Endothelial cell of umbilical vein (primary cell): ENCODE measurements around the gene PRKAG2. TPM values are rescaled to one million over a fixed set of nuclear protein-coding genes. Genes with fewer than 3 reads are reported as not detected.

Source experiments
- BruUV-seq: library from RNA; stranded (reverse); fragments of 400-500 nt; replicated peaks from 2 replicates; lab custom pipeline; 2021; lab: Mats Ljungman, UMichigan
- CTCF ChIA-PET: fragments of 300-600, 350-600 bp; sonication (Branson Sonifier 250); formaldehyde crosslinking; loops from one replicate; lab custom pipeline; 2021; ENCODE audit warnings: antibody characterized with exemption, inconsistent platforms; lab: Charles Lee
- POLR2A ChIA-PET: fragments of 300-600, 350-600 bp; sonication (Branson Sonifier 250); formaldehyde crosslinking; loops from one replicate; lab custom pipeline; 2021; ENCODE audit warnings: antibody characterized with exemption, inconsistent platforms; lab: Charles Lee
- DNase-seq: peaks from one replicate; pipeline ENCODE4 v3.0.0-alpha.2; 2011; ENCODE audit warnings: low read depth, low spot score
- FAIRE-seq: peaks from 2 replicates; lab custom pipeline; 2011; peaks lifted over from hg19 to GRCh38; lab: Jason Lieb, UNC
- H2AFZ ChIP-seq: 2 replicates; pipeline ENCODE4 v1.6.0; 2012; ENCODE audit warnings: low read depth, low read length, control low read depth, inconsistent platforms
- H3K27ac ChIP-seq: 2 replicates; pipeline ENCODE4 v1.5.1; 2011; ENCODE audit warnings: low read depth, mild to moderate bottlenecking, control low read depth, low read length, moderate library complexity; ENCODE audit not compliant: insufficient read depth
- H3K27me3 ChIP-seq, 2 experiments: 2 replicates each; pipeline versions ENCODE4 v1.6.0 to v1.6.1; 2011; ENCODE audit warnings: low read length in 2 of 2, mixed read lengths in 1 of 2; ENCODE audit not compliant: control insufficient read depth in 2 of 2, insufficient read depth in 2 of 2
- H3K36me3 ChIP-seq, 2 experiments: 2 replicates in 1 of 2; 3 replicates in 1 of 2; pipeline ENCODE4 v1.5.1; 2011; ENCODE audit warnings: low read length in 2 of 2, mild to moderate bottlenecking in 1 of 2, moderate library complexity in 1 of 2; ENCODE audit not compliant: control insufficient read depth in 2 of 2, insufficient read depth in 2 of 2; ENCODE audit errors: extremely low read depth in 1 of 2
- H3K4me1 ChIP-seq: 3 replicates; pipeline ENCODE4 v1.5.1; 2011; ENCODE audit warnings: mild to moderate bottlenecking, low read length; ENCODE audit not compliant: control insufficient read depth, insufficient read depth; ENCODE audit errors: extremely low read depth
- H3K4me2 ChIP-seq: 2 replicates; pipeline ENCODE4 v1.6.1; 2011; ENCODE audit warnings: low read length, control low read depth, mixed read lengths; ENCODE audit not compliant: insufficient read depth
- H3K4me3 ChIP-seq, 3 experiments: fragments of 200-600 bp in 1 of 3; sonication (generic), shearing (Covaris generic) in 1 of 3; replicated peaks in 1 of 3; 2 replicates each; pipeline ENCODE4 v1.5.1; 2011 to 2016; ENCODE audit warnings: control low read depth in 3 of 3, low read length in 3 of 3, mild to moderate bottlenecking in 2 of 3, inconsistent platforms in 1 of 3, low read depth in 1 of 3, moderate library complexity in 1 of 3; ENCODE audit not compliant: insufficient read depth in 1 of 3
- H3K79me2 ChIP-seq: 2 replicates; pipeline ENCODE4 v1.6.0; 2012; ENCODE audit warnings: low read length, inconsistent platforms; ENCODE audit not compliant: control insufficient read depth, insufficient read depth
- H3K9ac ChIP-seq: replicated peaks from 2 replicates; pipeline ENCODE3; 2011; ENCODE audit warnings: low read length, control low read depth; ENCODE audit not compliant: insufficient read depth; ENCODE audit errors: extremely low read depth
- H3K9me1 ChIP-seq: replicated peaks from 3 replicates; pipeline ENCODE4 v1.6.0; 2011; ENCODE audit warnings: mild to moderate bottlenecking, low read length; ENCODE audit not compliant: control insufficient read depth, insufficient read depth; ENCODE audit errors: extremely low read depth
- H3K9me3 ChIP-seq: replicated peaks from 2 replicates; pipeline ENCODE4 v1.5.1; 2012; ENCODE audit warnings: low read length, inconsistent platforms; ENCODE audit not compliant: control insufficient read depth, insufficient read depth
- H4K20me1 ChIP-seq: replicated peaks from 2 replicates; pipeline ENCODE3; 2011; ENCODE audit warnings: mild to moderate bottlenecking, low read length; ENCODE audit not compliant: control insufficient read depth, insufficient read depth; ENCODE audit errors: extremely low read depth
- EZH2 ChIP-seq: IDR thresholded peaks from 2 replicates; pipeline ENCODE4 v1.6.1; 2012; ENCODE audit warnings: borderline replicate concordance, low read depth, mild to moderate bottlenecking, moderate library complexity, low read length, inconsistent platforms; ENCODE audit not compliant: severe bottlenecking
- FOS ChIP-seq: IDR thresholded peaks from 2 replicates; pipeline ENCODE4 v1.6.1; 2011; ENCODE audit warnings: mild to moderate bottlenecking, low read length, moderate library complexity, borderline replicate concordance; ENCODE audit not compliant: insufficient read depth
- GATA2 ChIP-seq: IDR thresholded peaks from 2 replicates; pipeline ENCODE4 v1.7.0; 2011; ENCODE audit warnings: low read depth, mild to moderate bottlenecking, moderate library complexity, mixed read lengths, low read length; ENCODE audit not compliant: insufficient read length, insufficient read depth
- JUN ChIP-seq: IDR thresholded peaks from 2 replicates; pipeline ENCODE4 v1.6.1; 2011; ENCODE audit warnings: borderline replicate concordance, low read depth; ENCODE audit not compliant: insufficient read length, insufficient read depth
- MYC ChIP-seq: IDR thresholded peaks from one replicate; pipeline ENCODE4 v1.6.1; 2011; ENCODE audit warnings: mild to moderate bottlenecking, low read depth, low read length
- POLR2A ChIP-seq: IDR thresholded peaks from 2 replicates; pipeline ENCODE4 v1.6.1; 2012; ENCODE audit warnings: low read depth, mild to moderate bottlenecking, control low read depth, low read length
- POLR2AphosphoS5 ChIP-seq: IDR thresholded peaks from 2 replicates; pipeline ENCODE4 v1.6.1; 2012; ENCODE audit warnings: low read depth, mild to moderate bottlenecking, control low read depth, low read length, moderate library complexity; ENCODE audit not compliant: insufficient read depth
- dilution Hi-C: fragments of 300-500 bp; cut with MboI; formaldehyde crosslinking; loops from one replicate; pipeline ENCODE4 v1.15.0; 2019; ENCODE audit warnings: low sequenced_read_pairs; ENCODE audit not compliant: extremely low pct_ligation_motif_present
- intact Hi-C: fragments of 100-400 bp; cut with micrococcal nuclease; formaldehyde crosslinking; loops from one replicate; pipeline ENCODE4 v1.10.0; 2022
- polyA plus RNA-seq, 4 experiments: library from polyadenylated mRNA; depleted of rRNA in 3 of 4; stranded (reverse) in 3 of 4; unstranded in 1 of 4; fragments of >200 nt; gene quantifications; 2 replicates each; pipeline versions ENCODE4 v1.2.1 to v1.2.3, GENCODE V29; 2011 to 2012; ENCODE audit warnings: missing spikeins in 1 of 4
- total RNA-seq: library from RNA; stranded (reverse); gene quantifications from 2 replicates; pipeline ENCODE4 v1.2.3, GENCODE V29; 2021
- TF ChIP-seq, protein P1 (sequence below), 2 donors: IDR thresholded peaks; 1 replicate in 1 of 2; 2 replicates in 1 of 2; pipeline ENCODE4 v1.5.1; 2011; ENCODE audit warnings: low read length in 2 of 2, mild to moderate bottlenecking in 2 of 2, moderate library complexity in 2 of 2, control low read depth in 1 of 2, inconsistent platforms in 1 of 2, low read depth in 1 of 2; ENCODE audit not compliant: insufficient read depth in 1 of 2; ENCODE audit errors: extremely low read depth in 1 of 2
- TF ChIP-seq, protein P2 (sequence below): IDR thresholded peaks from 2 replicates; pipeline ENCODE4 v1.6.1; 2011; ENCODE audit not compliant: insufficient read depth, insufficient read length

Gene PRKAG2
- total and polyA plus RNA-seq, 2 donors (not counting 3 experiments of a cell fraction or from before 2014, with no cell fraction given): 19.3 to 51.5 TPM

DNA sequence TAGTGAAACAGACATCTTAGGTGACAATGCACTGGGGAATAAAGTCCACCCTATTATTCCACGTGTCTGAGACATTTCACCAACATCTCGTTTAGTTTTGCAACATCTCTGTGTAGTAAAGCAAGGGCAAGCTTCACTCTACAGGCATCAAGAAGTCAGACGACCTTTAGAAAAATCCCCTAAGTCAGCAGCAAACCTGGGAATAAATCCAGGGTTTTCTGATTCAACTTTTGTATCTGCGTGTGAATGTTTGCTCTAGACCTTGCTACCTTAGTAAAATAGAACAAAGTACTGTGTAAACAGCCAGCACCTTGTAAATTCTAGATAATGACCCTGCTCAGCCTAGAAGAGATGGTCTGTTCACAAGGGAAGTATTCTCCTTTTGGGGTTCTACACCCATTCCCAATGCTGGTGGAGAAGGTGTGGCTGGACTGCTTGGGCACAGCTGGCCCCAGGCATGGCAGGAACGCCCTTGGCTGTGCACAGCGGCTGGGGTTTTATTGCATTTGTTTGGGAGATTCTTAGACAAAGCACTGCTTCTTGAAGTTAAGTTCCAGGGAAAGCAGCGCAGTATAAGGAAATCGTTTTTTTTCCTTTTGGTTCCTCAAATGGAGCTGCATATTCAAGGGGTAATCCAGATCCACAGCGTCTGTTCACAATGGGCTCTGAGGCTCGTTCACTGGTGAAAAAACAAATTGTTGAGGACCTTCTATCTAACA is 41.0 kb upstream of the PRKAG2 start:
- Histone ChIP-seq H4K20me1 (no peaks in the 10 kb centered on the region), H3K9me3 (no peaks in the 10 kb centered on the region), H3K4me2 (no peak overlapping the region), H3K4me1 (no peaks in the 10 kb centered on the region), H3K36me3 (no peaks in the 10 kb centered on the region), H3K9ac (no peak overlapping the region), H3K27me3 (peaks cover 3 to 9% of the 10 kb centered on the region in 2 experiments), H3K27ac (no peak overlapping the region), H2AFZ (no peak overlapping the region), H3K79me2 (no peaks in the 10 kb centered on the region), H3K9me1 (no peaks in the 10 kb centered on the region), H3K4me3 (no peak overlapping the region)
- intact Hi-C loops: no loop called here
- TF ChIP-seq JUN (no peak), POLR2AphosphoS5 (no peak), GATA2 (no peak), FOS (no peak), MYC (no peak), POLR2A (no peak), EZH2 (no peak)
- TF ChIP-seq, protein P1, sequence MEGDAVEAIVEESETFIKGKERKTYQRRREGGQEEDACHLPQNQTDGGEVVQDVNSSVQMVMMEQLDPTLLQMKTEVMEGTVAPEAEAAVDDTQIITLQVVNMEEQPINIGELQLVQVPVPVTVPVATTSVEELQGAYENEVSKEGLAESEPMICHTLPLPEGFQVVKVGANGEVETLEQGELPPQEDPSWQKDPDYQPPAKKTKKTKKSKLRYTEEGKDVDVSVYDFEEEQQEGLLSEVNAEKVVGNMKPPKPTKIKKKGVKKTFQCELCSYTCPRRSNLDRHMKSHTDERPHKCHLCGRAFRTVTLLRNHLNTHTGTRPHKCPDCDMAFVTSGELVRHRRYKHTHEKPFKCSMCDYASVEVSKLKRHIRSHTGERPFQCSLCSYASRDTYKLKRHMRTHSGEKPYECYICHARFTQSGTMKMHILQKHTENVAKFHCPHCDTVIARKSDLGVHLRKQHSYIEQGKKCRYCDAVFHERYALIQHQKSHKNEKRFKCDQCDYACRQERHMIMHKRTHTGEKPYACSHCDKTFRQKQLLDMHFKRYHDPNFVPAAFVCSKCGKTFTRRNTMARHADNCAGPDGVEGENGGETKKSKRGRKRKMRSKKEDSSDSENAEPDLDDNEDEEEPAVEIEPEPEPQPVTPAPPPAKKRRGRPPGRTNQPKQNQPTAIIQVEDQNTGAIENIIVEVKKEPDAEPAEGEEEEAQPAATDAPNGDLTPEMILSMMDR (IDR thresholded peaks at IDR 0.05; ENCODE audit: extremely low read depth in 1 of 2, insufficient read depth in 1 of 2, low read depth in 1 of 2, low read length in 2 of 2): no peak
- TF ChIP-seq, protein P2, sequence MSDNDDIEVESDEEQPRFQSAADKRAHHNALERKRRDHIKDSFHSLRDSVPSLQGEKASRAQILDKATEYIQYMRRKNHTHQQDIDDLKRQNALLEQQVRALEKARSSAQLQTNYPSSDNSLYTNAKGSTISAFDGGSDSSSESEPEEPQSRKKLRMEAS: no peak
- POLR2A ChIA-PET: no interaction called here
- no peak for FAIRE-seq
- DNase-seq: no peak
- CTCF ChIA-PET: no interaction called here
- dilution Hi-C loops: no loop called here
- no TSS peak for BruUV-seq
